Parathyroid adenoma (tissue), 2 donors: ENCODE results near the gene FAM234B.
"Not testable (repeated sequence)": the region's sequence is repeated elsewhere in the genome, so short reads cannot be mapped to it uniquely, and the experiment has no call there.

Experiments used
- H2AFZ ChIP-seq: fragments of 300-600 bp; sonication (generic); one replicate; pipeline ENCODE4 v1.7.0; 2017; ENCODE audit warnings: antibody characterized with exemption, mild to moderate bottlenecking
- H3K27ac ChIP-seq: fragments of 300-600 bp; sonication (generic); one replicate; pipeline ENCODE4 v1.7.0; 2017
- H3K27me3 ChIP-seq: fragments of 300-600 bp; sonication (generic); one replicate; pipeline ENCODE4 v1.7.0; 2017; ENCODE audit warnings: low read length; ENCODE audit not compliant: control insufficient read depth, insufficient read depth
- H3K36me3 ChIP-seq: fragments of 300-600 bp; sonication (generic); one replicate; pipeline ENCODE4 v1.7.0; 2017; ENCODE audit warnings: low read length; ENCODE audit not compliant: control insufficient read depth, insufficient read depth
- H3K4me1 ChIP-seq: fragments of 300-600 bp; sonication (generic); one replicate; pipeline ENCODE4 v1.7.0; 2017; ENCODE audit warnings: control low read depth
- H3K4me2 ChIP-seq: fragments of 300-600 bp; sonication (generic); one replicate; pipeline ENCODE4 v1.7.0; 2017; ENCODE audit warnings: low read length
- H3K4me3 ChIP-seq: fragments of 300-600 bp; sonication (generic); one replicate; pipeline ENCODE4 v1.7.0; 2017; ENCODE audit warnings: low read depth, low read length
- H3K79me2 ChIP-seq: fragments of 300-600 bp; sonication (generic); one replicate; pipeline ENCODE4 v1.7.0; 2017; ENCODE audit warnings: control low read depth
- H3K9ac ChIP-seq: fragments of 300-600 bp; sonication (generic); one replicate; pipeline ENCODE4 v1.7.0; 2017; ENCODE audit warnings: mild to moderate bottlenecking
- H3K9me3 ChIP-seq: fragments of 300-600 bp; sonication (generic); one replicate; pipeline ENCODE4 v1.7.0; 2017; ENCODE audit warnings: low read length; ENCODE audit not compliant: control insufficient read depth
- TF ChIP-seq, protein P1 (sequence below): fragments of 300-600 bp; sonication (generic); IDR thresholded peaks from one replicate; pipeline ENCODE4 v1.7.0; 2017; ENCODE audit warnings: antibody characterized with exemption, mild to moderate bottlenecking
- donor health status: primary hyperparathyroidism.

FAM234B gene

DNA sequence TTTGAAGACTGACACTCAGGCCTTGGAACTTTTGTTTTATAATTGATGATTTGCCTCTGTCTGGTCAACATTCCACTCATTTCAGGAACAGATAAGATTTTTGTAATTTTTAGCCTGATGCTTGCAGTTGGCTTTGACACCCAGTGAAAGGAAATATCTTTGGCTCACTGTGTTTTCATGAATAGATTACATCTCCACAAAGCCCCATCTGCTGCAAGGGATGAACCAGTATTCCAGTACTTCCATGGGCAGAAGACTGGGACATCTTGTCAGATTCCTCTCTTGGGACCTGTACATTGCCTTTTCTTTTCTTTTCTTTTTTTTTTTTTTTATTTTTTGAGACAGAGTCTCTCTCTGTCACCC lies 30.9 kb downstream of the FAM234B start:
- TF ChIP-seq, protein P1, sequence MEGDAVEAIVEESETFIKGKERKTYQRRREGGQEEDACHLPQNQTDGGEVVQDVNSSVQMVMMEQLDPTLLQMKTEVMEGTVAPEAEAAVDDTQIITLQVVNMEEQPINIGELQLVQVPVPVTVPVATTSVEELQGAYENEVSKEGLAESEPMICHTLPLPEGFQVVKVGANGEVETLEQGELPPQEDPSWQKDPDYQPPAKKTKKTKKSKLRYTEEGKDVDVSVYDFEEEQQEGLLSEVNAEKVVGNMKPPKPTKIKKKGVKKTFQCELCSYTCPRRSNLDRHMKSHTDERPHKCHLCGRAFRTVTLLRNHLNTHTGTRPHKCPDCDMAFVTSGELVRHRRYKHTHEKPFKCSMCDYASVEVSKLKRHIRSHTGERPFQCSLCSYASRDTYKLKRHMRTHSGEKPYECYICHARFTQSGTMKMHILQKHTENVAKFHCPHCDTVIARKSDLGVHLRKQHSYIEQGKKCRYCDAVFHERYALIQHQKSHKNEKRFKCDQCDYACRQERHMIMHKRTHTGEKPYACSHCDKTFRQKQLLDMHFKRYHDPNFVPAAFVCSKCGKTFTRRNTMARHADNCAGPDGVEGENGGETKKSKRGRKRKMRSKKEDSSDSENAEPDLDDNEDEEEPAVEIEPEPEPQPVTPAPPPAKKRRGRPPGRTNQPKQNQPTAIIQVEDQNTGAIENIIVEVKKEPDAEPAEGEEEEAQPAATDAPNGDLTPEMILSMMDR, result no peak
- H3K4me1 ChIP-seq, result no peaks in the 10 kb centered on the region
- no peaks in the 10 kb centered on the region for H3K79me2 ChIP-seq
- no peak overlapping the region for H3K9ac ChIP-seq
- no peak overlapping the region for H3K4me3 ChIP-seq
- no peaks in the 10 kb centered on the region for H3K36me3 ChIP-seq
- no peak overlapping the region for H2AFZ ChIP-seq
- no peaks in the 10 kb centered on the region for H3K9me3 ChIP-seq
- no peaks in the 10 kb centered on the region for H3K27me3 ChIP-seq
- H3K27ac ChIP-seq, result no peak overlapping the region
- H3K4me2 ChIP-seq, result no peak overlapping the region

DNA sequence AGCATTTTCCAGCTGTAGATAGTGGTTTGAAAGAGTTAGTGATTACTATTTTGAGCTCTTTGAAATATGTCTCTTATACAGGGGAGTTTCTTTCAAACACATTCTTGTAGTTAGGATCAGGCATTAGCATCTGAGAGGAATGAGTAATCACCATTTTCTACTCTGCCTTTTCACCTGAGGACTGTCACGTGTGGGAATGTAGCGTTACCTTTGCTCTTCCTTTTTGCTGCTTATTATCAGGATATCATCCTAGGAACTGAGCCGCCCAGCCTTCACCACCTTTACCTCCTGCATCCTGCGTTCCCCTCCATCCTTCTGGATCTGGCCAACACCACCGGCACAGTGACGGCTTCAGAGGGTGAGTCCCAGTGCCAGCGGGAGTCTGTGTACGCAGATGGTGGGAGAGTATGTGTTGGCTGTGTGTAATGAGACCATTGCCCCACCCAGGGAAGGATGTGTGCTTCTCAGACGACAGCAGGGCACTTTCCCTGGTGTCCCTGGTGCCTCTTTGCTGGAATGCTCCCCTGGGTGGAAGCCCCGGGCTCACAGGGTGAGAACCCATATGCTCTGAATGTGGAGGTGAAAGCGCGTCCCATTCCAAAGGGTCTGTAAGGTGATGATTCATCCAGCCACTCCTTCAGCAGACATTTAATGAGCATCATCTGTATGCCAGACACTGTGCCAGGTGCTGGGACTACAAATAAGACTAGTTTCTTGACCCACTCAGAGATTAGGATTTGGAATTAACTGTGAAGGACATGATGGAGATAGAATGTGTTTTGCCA lies 31.8 kb downstream of the FAM234B start:
- Histone ChIP-seq H3K4me3 (no peak overlapping the region), H3K79me2 (no peaks in the 10 kb centered on the region), H3K4me1 (no peaks in the 10 kb centered on the region), H3K9ac (no peak overlapping the region), H3K4me2 (no peak overlapping the region), H3K27me3 (no peaks in the 10 kb centered on the region), H3K36me3 (no peaks in the 10 kb centered on the region), H2AFZ (no peak overlapping the region), H3K27ac (no peak overlapping the region), H3K9me3 (no peaks in the 10 kb centered on the region)
- TF ChIP-seq, protein P1, result no peak

DNA sequence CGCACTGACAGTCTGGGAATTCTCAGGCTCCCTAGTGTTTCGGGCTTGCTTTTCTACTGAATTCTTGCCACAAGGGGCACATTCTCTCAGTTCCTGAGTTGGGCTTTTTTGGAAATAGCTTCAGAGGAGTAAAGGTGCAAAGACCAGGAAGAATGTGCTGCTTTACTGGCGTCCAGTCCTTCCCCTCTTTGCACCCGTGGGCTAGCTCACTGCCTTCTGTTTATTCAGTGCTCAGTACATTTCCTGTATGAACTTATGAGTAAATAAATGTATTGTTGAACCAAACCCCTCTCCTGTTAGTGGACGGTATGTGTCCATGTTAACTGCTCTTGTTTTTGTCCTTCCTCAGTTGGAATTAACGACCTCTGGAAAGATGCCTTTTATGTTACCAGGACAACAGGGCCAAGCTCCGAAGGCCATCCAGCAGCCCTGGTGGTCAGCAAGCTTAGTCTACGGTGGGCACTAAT lies 35.3 kb downstream of the FAM234B start:
- TF ChIP-seq, protein P1, result no peak
- H3K36me3 ChIP-seq, result no peaks in the 10 kb centered on the region

DNA sequence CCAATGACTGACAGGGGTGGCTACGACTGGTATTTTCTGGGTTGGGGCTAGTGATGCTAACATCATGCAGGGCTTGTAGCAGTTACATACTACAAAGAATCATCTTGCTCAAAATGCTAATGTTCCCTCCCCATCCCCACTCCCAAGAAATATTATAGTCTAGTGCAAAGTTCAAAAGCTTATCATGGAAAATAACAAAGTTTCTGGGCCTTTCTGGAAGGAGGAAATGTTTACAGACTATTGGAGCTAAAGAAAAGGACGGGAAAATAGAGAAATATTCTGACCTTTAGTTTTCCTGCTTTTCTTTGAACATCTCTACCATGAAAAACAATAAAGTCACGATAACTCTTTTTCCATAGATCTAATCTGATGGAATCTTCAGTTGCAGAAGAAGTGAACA lies 36.1 kb downstream of the FAM234B start:
- no peak overlapping the region for H3K9ac ChIP-seq
- TF ChIP-seq, protein P1, result no peak

More for the DNA sequence above, 35.3 kb downstream of the FAM234B start:
- Histone ChIP-seq H3K4me2 (no peak overlapping the region), H3K4me3 (no peak overlapping the region), H3K9ac (no peak overlapping the region), H3K27me3 (no peaks in the 10 kb centered on the region), H2AFZ (no peak overlapping the region), H3K9me3 (no peaks in the 10 kb centered on the region), H3K79me2 (no peaks in the 10 kb centered on the region), H3K4me1 (no peaks in the 10 kb centered on the region), H3K27ac (no peak overlapping the region)

DNA sequence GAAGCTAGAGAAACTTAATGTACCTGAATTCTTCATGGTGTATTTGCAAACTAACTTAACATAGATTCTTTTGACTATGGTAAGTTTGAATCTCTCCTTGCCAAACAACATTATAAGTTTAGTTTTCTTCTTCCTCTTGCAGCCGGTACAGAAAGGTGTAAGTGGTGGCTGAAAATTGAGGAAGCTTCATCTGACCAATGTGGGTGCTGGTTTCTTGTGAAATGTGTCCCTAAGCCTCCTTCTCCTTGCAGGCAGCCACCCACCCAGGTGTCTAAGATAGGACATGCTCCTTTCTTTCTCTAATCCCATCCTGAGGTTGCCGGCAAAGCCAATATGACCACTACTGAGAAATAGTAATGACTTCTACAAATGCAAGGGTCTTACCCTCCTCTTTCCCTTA lies 38.7 kb downstream of the FAM234B start:
- Histone ChIP-seq H3K4me3 (no peak overlapping the region), H3K27me3 (no peaks in the 10 kb centered on the region), H3K79me2 (no peaks in the 10 kb centered on the region), H3K4me2 (no peak overlapping the region), H3K9me3 (no peaks in the 10 kb centered on the region), H3K36me3 (no peaks in the 10 kb centered on the region), H3K4me1 (no peaks in the 10 kb centered on the region), H2AFZ (no peak overlapping the region), H3K9ac (no peak overlapping the region), H3K27ac (no peak overlapping the region)
- TF ChIP-seq, protein P1, result no peak

More for the DNA sequence above, 36.1 kb downstream of the FAM234B start:
- no peaks in the 10 kb centered on the region for H3K36me3 ChIP-seq
- no peak overlapping the region for H3K4me3 ChIP-seq
- H3K79me2 ChIP-seq, result no peaks in the 10 kb centered on the region
- no peaks in the 10 kb centered on the region for H3K4me1 ChIP-seq
- H3K9me3 ChIP-seq, result no peaks in the 10 kb centered on the region
- H3K27me3 ChIP-seq, result no peaks in the 10 kb centered on the region
- no peak overlapping the region for H3K27ac ChIP-seq
- no peak overlapping the region for H3K4me2 ChIP-seq
- H2AFZ ChIP-seq, result no peak overlapping the region

DNA sequence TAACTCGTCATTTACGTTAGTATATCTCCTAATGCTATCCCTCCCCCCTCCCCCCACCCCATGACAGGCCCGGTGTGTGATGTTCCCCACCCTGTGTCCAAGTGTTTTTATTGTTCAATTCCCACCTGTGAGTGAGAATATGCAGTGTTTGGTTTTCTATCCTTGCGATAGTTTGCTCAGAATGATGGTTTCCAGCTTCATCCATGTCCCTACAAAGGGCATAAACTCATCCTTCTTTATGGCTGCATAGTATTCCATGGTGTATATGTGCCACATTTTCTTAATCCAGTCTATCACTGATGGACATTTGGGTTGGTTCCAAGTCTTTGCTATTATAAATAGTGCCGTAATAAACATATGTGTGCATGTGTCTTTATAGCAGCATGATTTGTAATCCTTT lies 39.5 kb downstream of the FAM234B start:
- H3K4me2 ChIP-seq, H3K4me1 ChIP-seq, H3K27me3 ChIP-seq, H3K27ac ChIP-seq, H3K9me3 ChIP-seq, H3K36me3 ChIP-seq, H3K4me3 ChIP-seq, H3K9ac ChIP-seq, H2AFZ ChIP-seq, H3K79me2 ChIP-seq: not testable (repeated sequence)
